ENCODE data around the gene ZNF232. TPM values are rescaled to one million over a fixed set of nuclear protein-coding genes. Genes with fewer than 3 reads are reported as not detected.
"Not testable (repeated sequence)": the region's sequence is repeated elsewhere in the genome, so short reads cannot be mapped to it uniquely, and the experiment has no call there.

Gene ZNF232
- total and polyA plus RNA-seq, 3 experiments from 2014 or later, result 5.7 to 22.9 (median 21.8) TPM

- peaks cover 6 to 33% (median 18%) of the 10 kb centered on the region in 3 donors for H3K36me3 Mint-ChIP-seq
- ChIA-PET CTCF (no interaction called here), POLR2A (interaction anchor here (1.2 kb wide), 1 partner anchor 10 kb away, joined by 5 read pairs; no protein-coding TSS in a partner anchor)
- Histone ChIP-seq H3K27me3 (ENCODE audit: insufficient read depth, low read length, poor library complexity, severe bottlenecking) (peaks cover 8% of the 10 kb centered on the region), H3K4me3 (ENCODE audit: low read length) (peak overlapping the region; percentile 60), H3K4me1 (ENCODE audit: insufficient read depth, low read length) (no peaks in the 10 kb centered on the region), H3K27ac (ENCODE audit: low read depth, low read length) (no peak overlapping the region), H3K36me3 (ENCODE audit: insufficient read depth, low read length) (peaks cover 9% of the 10 kb centered on the region), H3K9me3 (ENCODE audit: low read length) (peaks cover 39% of the 10 kb centered on the region)
- peak overlapping the region in 3 of 8 donors; percentile 63 to 80 (median 72) for H3K27ac Mint-ChIP-seq
- peaks cover 0 to 7% (median 0%) of the 10 kb centered on the region in 3 donors for H3K4me1 Mint-ChIP-seq
- peaks cover 5 to 11% of the 10 kb centered on the region in 2 donors for H3K27me3 Mint-ChIP-seq
- H3K9me3 Mint-ChIP-seq, result peaks cover 31 to 63% (median 49%) of the 10 kb centered on the region in 5 donors
- H3K4me3 Mint-ChIP-seq, result peak overlapping the region; percentile 63 to 82 (median 75)
- DNase-seq, result peak in 3 of 5 donors; percentile 27 to 58 (median 48)
Measured at GRCh38 chr17:5097101-5097834, 14.4 kb downstream of the ZNF232 start.

DNA sequence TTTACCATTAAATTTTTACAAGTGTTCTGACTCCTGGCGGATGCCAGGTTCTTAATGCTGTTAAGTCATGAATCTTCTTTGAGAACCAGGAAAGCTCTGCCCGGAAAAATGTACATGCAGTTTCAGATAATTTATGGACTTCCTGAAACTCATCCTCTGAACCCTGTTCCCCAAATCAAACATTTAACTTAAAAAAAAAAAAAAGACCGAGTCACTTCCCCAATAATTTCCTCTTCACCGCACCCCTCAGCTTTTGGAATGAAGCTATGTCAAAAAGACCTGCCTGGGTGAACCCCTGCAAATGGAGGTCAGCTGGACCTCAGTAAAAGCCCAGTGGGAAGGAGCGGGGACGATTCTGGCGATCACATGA lies 15.0 kb downstream of the ZNF232 start:
- Mint-ChIP-seq H3K4me3 (peak overlapping the region in 6 of 7 donors; percentile 47 to 76 (median 74)), H3K4me1 (peaks cover 0 to 7% (median 0%) of the 10 kb centered on the region in 3 donors), H3K27me3 (peaks cover 5 to 11% of the 10 kb centered on the region in 2 donors), H3K27ac (no peak overlapping the region), H3K36me3 (peaks cover 9 to 37% (median 23%) of the 10 kb centered on the region in 3 donors), H3K9me3 (peaks cover 31 to 68% (median 55%) of the 10 kb centered on the region in 5 donors)
- Histone ChIP-seq H3K9me3 (ENCODE audit: low read length) (peaks cover 44% of the 10 kb centered on the region), H3K27ac (ENCODE audit: low read depth, low read length) (no peak overlapping the region), H3K4me1 (ENCODE audit: insufficient read depth, low read length) (no peaks in the 10 kb centered on the region), H3K4me3 (ENCODE audit: low read length) (peak overlapping the region; percentile 60), H3K36me3 (ENCODE audit: insufficient read depth, low read length) (peaks cover 15% of the 10 kb centered on the region), H3K27me3 (ENCODE audit: insufficient read depth, low read length, poor library complexity, severe bottlenecking) (peaks cover 8% of the 10 kb centered on the region)
- ChIA-PET CTCF (no interaction called here), POLR2A (interaction anchor here (1.2 kb wide), 1 partner anchor 9 kb away, joined by 5 read pairs; no protein-coding TSS in a partner anchor)
- DNase-seq, result no peak

DNA sequence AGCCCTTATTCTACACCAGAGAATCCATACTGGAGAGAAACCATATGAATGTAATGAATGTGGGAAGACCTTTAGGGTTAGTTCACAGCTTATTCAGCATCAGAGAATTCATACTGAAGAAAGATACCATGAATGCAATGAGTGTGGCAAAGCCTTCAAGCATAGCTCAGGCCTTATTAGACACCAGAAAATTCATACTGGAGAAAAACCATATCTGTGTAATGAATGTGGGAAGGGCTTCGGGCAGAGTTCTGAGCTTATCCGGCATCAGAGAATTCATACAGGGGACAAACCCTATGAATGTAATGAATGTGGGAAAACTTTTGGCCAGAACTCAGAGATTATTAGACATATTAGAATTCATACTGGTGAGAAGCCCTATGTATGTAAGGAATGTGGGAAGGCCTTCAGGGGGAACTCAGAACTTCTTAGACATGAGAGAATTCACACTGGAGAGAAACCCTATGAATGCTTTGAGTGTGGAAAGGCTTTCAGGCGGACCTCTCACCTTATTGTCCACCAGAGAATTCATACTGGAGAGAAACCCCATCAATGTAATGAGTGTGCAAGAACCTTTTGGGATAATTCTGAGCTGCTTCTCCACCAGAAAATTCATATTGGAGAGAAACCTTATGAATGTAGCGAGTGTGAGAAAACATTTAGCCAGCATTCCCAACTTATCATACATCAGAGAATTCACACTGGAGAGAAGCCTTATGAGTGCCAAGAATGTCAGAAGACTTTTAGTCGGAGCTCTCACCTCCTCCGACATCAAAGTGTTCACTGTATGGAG lies 19.3 kb downstream of the ZNF232 start:
- H3K4me1 Mint-ChIP-seq, result peaks cover 0 to 7% (median under 1%) of the 10 kb centered on the region in 3 donors
- peaks cover 81% of the 10 kb centered on the region for H3K9me3 ChIP-seq (ENCODE audit: low read length)
- peaks cover 5 to 9% of the 10 kb centered on the region in 2 donors for H3K27me3 Mint-ChIP-seq
- H3K9me3 Mint-ChIP-seq, result peaks cover 53 to 97% (median 90%) of the 10 kb centered on the region in 5 donors
- no peak overlapping the region for H3K4me3 Mint-ChIP-seq
- ChIA-PET CTCF (no interaction called here), POLR2A (no interaction called here)
- no peak overlapping the region for H3K27ac ChIP-seq (ENCODE audit: low read depth, low read length)
- H3K4me1 ChIP-seq (ENCODE audit: insufficient read depth, low read length), result no peaks in the 10 kb centered on the region
- H3K36me3 Mint-ChIP-seq, result peaks cover 40 to 75% (median 64%) of the 10 kb centered on the region in 3 donors
- no peak overlapping the region for H3K4me3 ChIP-seq (ENCODE audit: low read length)
- no peak for DNase-seq
- peaks cover 36% of the 10 kb centered on the region for H3K36me3 ChIP-seq (ENCODE audit: insufficient read depth, low read length)
- H3K27ac Mint-ChIP-seq, result no peak overlapping the region
- H3K27me3 ChIP-seq (ENCODE audit: insufficient read depth, low read length, poor library complexity, severe bottlenecking), result peaks cover 8% of the 10 kb centered on the region

- H3K36me3 Mint-ChIP-seq, result peaks cover 17 to 33% (median 23%) of the 10 kb centered on the region in 3 donors
- H3K27ac ChIP-seq (ENCODE audit: low read depth, low read length), result no peak overlapping the region
- CTCF ChIA-PET, result no interaction called here
- POLR2A ChIA-PET, result interaction anchor here (0.7 kb wide), 1 partner anchor 14 kb away, joined by 6 read pairs; no protein-coding TSS in a partner anchor
- H3K9me3 Mint-ChIP-seq, result peaks cover 5 to 15% (median 12%) of the 10 kb centered on the region in 5 donors
- no peak overlapping the region for H3K4me3 ChIP-seq (ENCODE audit: low read length)
- peaks cover 29 to 46% (median 38%) of the 10 kb centered on the region in 3 donors for H3K4me1 Mint-ChIP-seq
- H3K27ac Mint-ChIP-seq, result peak overlapping the region in 3 of 8 donors; percentile 49 to 78 (median 52)
- no peaks in the 10 kb centered on the region for H3K27me3 ChIP-seq (ENCODE audit: insufficient read depth, low read length, poor library complexity, severe bottlenecking)
- no peaks in the 10 kb centered on the region for H3K36me3 ChIP-seq (ENCODE audit: insufficient read depth, low read length)
- peaks cover 1% of the 10 kb centered on the region for H3K9me3 ChIP-seq (ENCODE audit: low read length)
- peak overlapping the region in 4 of 7 donors; percentile 19 to 71 (median 50) for H3K4me3 Mint-ChIP-seq
- H3K27me3 Mint-ChIP-seq, result no peaks in the 10 kb centered on the region
- DNase-seq, result no peak
- H3K4me1 ChIP-seq (ENCODE audit: insufficient read depth, low read length), result peaks cover 9% of the 10 kb centered on the region
Measured at GRCh38 chr17:5080591-5080990, 31.1 kb downstream of the ZNF232 start.

GRCh38 chr17:5078106-5079028 lies 33.3 kb downstream of the ZNF232 start, which contains the start of gene ZFP3:
ZFP3 (plus strand) TSS chr17:5078467; CDS start chr17:5091505, 13,038 bp downstream.
- Histone ChIP-seq H3K9me3 (ENCODE audit: low read length) (no peaks in the 10 kb centered on the region), H3K27ac (ENCODE audit: low read depth, low read length) (peak within 1 kb of the TSS; percentile 48), H3K36me3 (ENCODE audit: insufficient read depth, low read length) (no peaks in the 10 kb centered on the region), H3K27me3 (ENCODE audit: insufficient read depth, low read length, poor library complexity, severe bottlenecking) (no peaks in the 10 kb centered on the region), H3K4me1 (ENCODE audit: insufficient read depth, low read length) (peaks cover 9% of the 10 kb centered on the region), H3K4me3 (ENCODE audit: low read length) (peak within 1 kb of the TSS; percentile 97)
- ChIA-PET CTCF (interaction anchor here (0.5 to 1.8 kb wide), 6 partner anchors 16 to 169 kb away, joined by 3 to 5 read pairs (median 4); no protein-coding TSS in a partner anchor), POLR2A (interaction anchor here (0.6 to 1.0 kb wide), 5 partner anchors 33 to 138 kb away, joined by 3 to 4 read pairs (median 3); partner anchors contain the start of genes KIF1C, RNF167, SLC25A11 and ZNF232)
- peaks cover 0 to 3% (median 3%) of the 10 kb centered on the region in 5 donors for H3K9me3 Mint-ChIP-seq
- H3K27ac Mint-ChIP-seq, result peak within 1 kb of the TSS; percentile 65 to 97 (median 86)
- peak; percentile 49 to 78 (median 71) for DNase-seq
- H3K27me3 Mint-ChIP-seq, result peaks cover 0 to 1% of the 10 kb centered on the region in 2 donors
- H3K36me3 Mint-ChIP-seq, result peaks cover 6 to 21% (median 10%) of the 10 kb centered on the region in 3 donors
- peaks cover 26 to 41% (median 31%) of the 10 kb centered on the region in 3 donors for H3K4me1 Mint-ChIP-seq
- H3K4me3 Mint-ChIP-seq, result peak within 1 kb of the TSS; percentile 88 to 97 (median 94)

DNA sequence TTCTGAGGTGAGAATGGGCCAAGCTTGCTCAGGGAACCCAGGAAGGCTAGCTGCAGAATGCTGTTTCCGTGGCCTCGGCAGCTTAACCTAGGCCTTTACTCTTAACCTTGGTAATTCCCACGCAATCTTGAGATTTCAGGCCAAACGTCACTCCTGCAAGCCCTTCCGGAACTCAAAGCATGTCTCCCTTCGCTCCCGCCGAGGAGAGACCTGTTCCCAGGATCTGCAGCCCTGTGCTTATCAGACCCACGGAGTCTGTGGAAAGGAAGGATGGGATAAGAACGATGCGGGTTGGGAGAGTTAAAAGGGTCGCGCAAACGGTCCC lies 33.9 kb downstream of the ZNF232 start:
- no peak for DNase-seq
- Mint-ChIP-seq H3K36me3 (peaks cover 2 to 17% (median 7%) of the 10 kb centered on the region in 3 donors), H3K4me3 (peak overlapping the region; percentile 88 to 97 (median 94)), H3K4me1 (peaks cover 24 to 38% (median 31%) of the 10 kb centered on the region in 3 donors), H3K9me3 (peaks cover 0 to under 1% (median 0%) of the 10 kb centered on the region in 5 donors), H3K27ac (peak overlapping the region in 7 of 8 donors; percentile 65 to 97 (median 90)), H3K27me3 (peaks cover 0 to 1% of the 10 kb centered on the region in 2 donors)
- Histone ChIP-seq H3K27me3 (ENCODE audit: insufficient read depth, low read length, poor library complexity, severe bottlenecking) (no peaks in the 10 kb centered on the region), H3K27ac (ENCODE audit: low read depth, low read length) (no peak overlapping the region), H3K4me3 (ENCODE audit: low read length) (peak overlapping the region; percentile 97), H3K36me3 (ENCODE audit: insufficient read depth, low read length) (no peaks in the 10 kb centered on the region), H3K9me3 (ENCODE audit: low read length) (no peaks in the 10 kb centered on the region), H3K4me1 (ENCODE audit: insufficient read depth, low read length) (peaks cover 9% of the 10 kb centered on the region)
- ChIA-PET POLR2A (interaction anchor here (1.0 kb wide), 1 partner anchor 138 kb away, joined by 3 read pairs; the partner anchor contains the start of genes RNF167 and SLC25A11), CTCF (interaction anchor here (0.8 to 1.8 kb wide), 2 partner anchors 16 to 46 kb away, joined by 3 to 5 read pairs; no protein-coding TSS in a partner anchor)

DNA sequence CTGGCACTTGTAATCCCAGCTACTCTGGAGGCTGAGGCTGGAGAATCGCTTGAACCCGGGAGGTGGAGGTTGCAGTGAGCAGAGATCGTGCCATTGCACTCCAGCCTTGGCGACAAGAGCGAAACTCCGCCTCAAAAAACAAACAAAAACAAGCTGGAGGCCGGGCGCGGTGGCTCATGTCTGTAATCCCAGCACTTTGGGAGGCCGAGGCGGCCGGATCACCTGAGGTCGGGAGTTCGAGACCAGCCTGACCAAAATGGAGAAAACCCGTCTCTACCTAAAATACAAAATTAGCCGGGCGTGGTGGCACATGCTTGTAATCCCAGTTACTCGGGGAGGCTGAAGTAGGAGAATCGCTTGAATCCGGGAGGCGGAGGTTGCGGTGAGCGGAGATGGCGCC lies 34.4 kb downstream of the ZNF232 start:
- Mint-ChIP-seq H3K36me3 (peaks cover 0 to 16% (median 7%) of the 10 kb centered on the region in 3 donors), H3K27ac (peak overlapping the region in 6 of 8 donors; percentile 65 to 97 (median 86)), H3K4me3 (peak overlapping the region; percentile 88 to 97 (median 94)), H3K4me1 (peaks cover 24 to 37% (median 31%) of the 10 kb centered on the region in 3 donors)
- H3K36me3 ChIP-seq (ENCODE audit: insufficient read depth, low read length); H3K4me1 ChIP-seq (ENCODE audit: insufficient read depth, low read length); DNase-seq; H3K9me3 Mint-ChIP-seq; H3K27me3 Mint-ChIP-seq; H3K9me3 ChIP-seq (ENCODE audit: low read length); H3K27ac ChIP-seq (ENCODE audit: low read depth, low read length); H3K4me3 ChIP-seq (ENCODE audit: low read length); H3K27me3 ChIP-seq (ENCODE audit: insufficient read depth, low read length, poor library complexity, severe bottlenecking); POLR2A ChIA-PET: not testable (repeated sequence)
- CTCF ChIA-PET, result interaction anchor here (0.8 to 1.8 kb wide), 2 partner anchors 15 to 45 kb away, joined by 3 to 5 read pairs; no protein-coding TSS in a partner anchor
